Parathyroid adenoma (tissue), 2 donors: ENCODE data around the gene CLDN4.

Experiments used
- H2AFZ ChIP-seq: fragments of 300-600 bp; sonication (generic); one replicate; pipeline ENCODE4 v1.7.0; 2017; ENCODE audit warnings: antibody characterized with exemption, mild to moderate bottlenecking
- H3K27ac ChIP-seq: fragments of 300-600 bp; sonication (generic); one replicate; pipeline ENCODE4 v1.7.0; 2017
- H3K27me3 ChIP-seq: fragments of 300-600 bp; sonication (generic); one replicate; pipeline ENCODE4 v1.7.0; 2017; ENCODE audit warnings: low read length; ENCODE audit not compliant: control insufficient read depth, insufficient read depth
- H3K36me3 ChIP-seq: fragments of 300-600 bp; sonication (generic); one replicate; pipeline ENCODE4 v1.7.0; 2017; ENCODE audit warnings: low read length; ENCODE audit not compliant: control insufficient read depth, insufficient read depth
- H3K4me1 ChIP-seq: fragments of 300-600 bp; sonication (generic); one replicate; pipeline ENCODE4 v1.7.0; 2017; ENCODE audit warnings: control low read depth
- H3K4me2 ChIP-seq: fragments of 300-600 bp; sonication (generic); one replicate; pipeline ENCODE4 v1.7.0; 2017; ENCODE audit warnings: low read length
- H3K4me3 ChIP-seq: fragments of 300-600 bp; sonication (generic); one replicate; pipeline ENCODE4 v1.7.0; 2017; ENCODE audit warnings: low read depth, low read length
- H3K79me2 ChIP-seq: fragments of 300-600 bp; sonication (generic); one replicate; pipeline ENCODE4 v1.7.0; 2017; ENCODE audit warnings: control low read depth
- H3K9ac ChIP-seq: fragments of 300-600 bp; sonication (generic); one replicate; pipeline ENCODE4 v1.7.0; 2017; ENCODE audit warnings: mild to moderate bottlenecking
- H3K9me3 ChIP-seq: fragments of 300-600 bp; sonication (generic); one replicate; pipeline ENCODE4 v1.7.0; 2017; ENCODE audit warnings: low read length; ENCODE audit not compliant: control insufficient read depth
- CTCF ChIP-seq: fragments of 300-600 bp; sonication (generic); IDR thresholded peaks from one replicate; pipeline ENCODE4 v1.7.0; 2017; ENCODE audit warnings: antibody characterized with exemption, mild to moderate bottlenecking
- donor health status: primary hyperparathyroidism.

The CLDN4 gene

GRCh38 chr7:73861305-73861704, 30.5 kb downstream of the CLDN4 start:
- H3K27ac ChIP-seq, result no peak overlapping the region
- no peak overlapping the region for H3K9ac ChIP-seq
- H3K36me3 ChIP-seq, result no peaks in the 10 kb centered on the region
- no peak overlapping the region for H3K4me2 ChIP-seq
- H3K9me3 ChIP-seq, result no peaks in the 10 kb centered on the region
- H3K4me3 ChIP-seq, result no peak overlapping the region
- H3K27me3 ChIP-seq, result no peaks in the 10 kb centered on the region
- H2AFZ ChIP-seq, result no peak overlapping the region
- TF ChIP-seq CTCF, result no peak
- H3K79me2 ChIP-seq, result no peaks in the 10 kb centered on the region
- no peaks in the 10 kb centered on the region for H3K4me1 ChIP-seq

- Histone ChIP-seq H3K27me3 (no peaks in the 10 kb centered on the region), H3K36me3 (no peaks in the 10 kb centered on the region), H3K27ac (no peak overlapping the region), H3K4me2 (no peak overlapping the region), H3K9me3 (no peaks in the 10 kb centered on the region), H3K4me1 (peaks cover 1% of the 10 kb centered on the region), H3K79me2 (no peaks in the 10 kb centered on the region), H3K9ac (no peak overlapping the region), H2AFZ (no peak overlapping the region), H3K4me3 (no peak overlapping the region)
- TF ChIP-seq CTCF, result no peak
Observed at GRCh38 chr7:73864981-73865711, 34.4 kb downstream of the CLDN4 start.

GRCh38 chr7:73865738-73866445, 35.1 kb downstream of the CLDN4 start:
- Histone ChIP-seq H3K27me3 (no peaks in the 10 kb centered on the region), H3K79me2 (no peaks in the 10 kb centered on the region), H2AFZ (no peak overlapping the region), H3K27ac (no peak overlapping the region), H3K9ac (no peak overlapping the region), H3K4me2 (no peak overlapping the region), H3K9me3 (no peaks in the 10 kb centered on the region), H3K36me3 (no peaks in the 10 kb centered on the region), H3K4me3 (no peak overlapping the region), H3K4me1 (peaks cover 4% of the 10 kb centered on the region)
- TF ChIP-seq CTCF, result peak; percentile 40

GRCh38 chr7:73866446-73866767, 35.6 kb downstream of the CLDN4 start:
- no peak overlapping the region for H3K4me3 ChIP-seq
- H3K9me3 ChIP-seq, result no peaks in the 10 kb centered on the region
- H3K79me2 ChIP-seq, result no peaks in the 10 kb centered on the region
- no peak overlapping the region for H2AFZ ChIP-seq
- H3K9ac ChIP-seq, result no peak overlapping the region
- peaks cover 4% of the 10 kb centered on the region for H3K4me1 ChIP-seq
- H3K27ac ChIP-seq, result no peak overlapping the region
- H3K4me2 ChIP-seq, result no peak overlapping the region
- H3K27me3 ChIP-seq, result no peaks in the 10 kb centered on the region
- no peaks in the 10 kb centered on the region for H3K36me3 ChIP-seq
- no peak for TF ChIP-seq CTCF
